WTC11 (cell line): ENCODE data around the gene MPC1. TPM values are rescaled to one million over a fixed set of nuclear protein-coding genes. Genes with fewer than 3 reads are reported as not detected.

Experiments used
- ESRRA ChIP-seq: sonication (generic); formaldehyde crosslinking; IDR thresholded peaks from 2 replicates; pipeline ENCODE4 v1.8.1; 2022; ENCODE audit warnings: mild to moderate bottlenecking, missing genetic modification reagents, borderline replicate concordance
- ETV6 ChIP-seq: sonication (generic); formaldehyde crosslinking; IDR thresholded peaks from 2 replicates; pipeline ENCODE4 v1.8.1; 2022; ENCODE audit warnings: mild to moderate bottlenecking, missing genetic modification reagents
- FOXK1 ChIP-seq: sonication (generic); formaldehyde crosslinking; IDR thresholded peaks from 2 replicates; pipeline ENCODE4 v1.8.0; 2022; ENCODE audit warnings: mild to moderate bottlenecking, moderate library complexity, missing genetic modification reagents
- MYBL2 ChIP-seq: sonication (generic); formaldehyde crosslinking; IDR thresholded peaks from 2 replicates; pipeline ENCODE4 v1.8.1; 2023; ENCODE audit warnings: mild to moderate bottlenecking, moderate library complexity, missing genetic modification reagents
- NFE2L1 ChIP-seq: sonication (generic); formaldehyde crosslinking; IDR thresholded peaks from 2 replicates; pipeline ENCODE4 v1.8.1; 2023; ENCODE audit warnings: missing genetic modification reagents
- NFYB ChIP-seq: sonication (generic); formaldehyde crosslinking; conservative IDR thresholded peaks from 2 replicates; pipeline ENCODE4 v1.8.0; 2022; ENCODE audit warnings: low read depth, missing genetic modification reagents
- RELA ChIP-seq: sonication (generic); formaldehyde crosslinking; IDR thresholded peaks from 2 replicates; pipeline ENCODE4 v1.8.1; 2022; ENCODE audit warnings: missing genetic modification reagents, mild to moderate bottlenecking, borderline replicate concordance
- SMAD4 ChIP-seq: sonication (generic); formaldehyde crosslinking; IDR thresholded peaks from 2 replicates; pipeline ENCODE4 v1.8.0; 2022; ENCODE audit warnings: mild to moderate bottlenecking, missing genetic modification reagents
- SP1 ChIP-seq: sonication (generic); formaldehyde crosslinking; conservative IDR thresholded peaks from 2 replicates; pipeline ENCODE4 v1.8.1; 2022; ENCODE audit warnings: missing genetic modification reagents
- ZBTB21 ChIP-seq: sonication (generic); formaldehyde crosslinking; IDR thresholded peaks from 2 replicates; pipeline ENCODE4 v1.8.1; 2023; ENCODE audit warnings: mild to moderate bottlenecking, missing genetic modification reagents, borderline replicate concordance
- ZNF317 ChIP-seq: sonication (generic); formaldehyde crosslinking; IDR thresholded peaks from 2 replicates; pipeline ENCODE4 v1.8.1; 2023; ENCODE audit warnings: low read depth, mild to moderate bottlenecking, moderate library complexity, missing genetic modification reagents, borderline replicate concordance
- ZNF416 ChIP-seq: fragments of 250-450 bp; sonication (Bioruptor Pico); IDR thresholded peaks from 2 replicates; pipeline ENCODE4 v1.9.0; 2021; ENCODE audit warnings: mild to moderate bottlenecking, inconsistent platforms
- ZNF423 ChIP-seq: fragments of 250-450 bp; sonication (Bioruptor Pico); IDR thresholded peaks from 2 replicates; pipeline ENCODE4 v2.1.2; 2022; ENCODE audit warnings: mild to moderate bottlenecking, moderate library complexity
- total RNA-seq: library from RNA; stranded (reverse); gene quantifications from 3 replicates; pipeline ENCODE4 v1.2.3, GENCODE V29; 2021
- TF ChIP-seq, protein P1 (sequence below): sonication (generic); formaldehyde crosslinking; IDR thresholded peaks from 2 replicates; pipeline ENCODE4 v1.8.0; 2022; ENCODE audit warnings: mild to moderate bottlenecking, missing genetic modification reagents
- TF ChIP-seq, protein P2 (sequence below): sonication (generic); formaldehyde crosslinking; IDR thresholded peaks from 2 replicates; pipeline ENCODE4 v1.8.1; 2023; ENCODE audit warnings: mild to moderate bottlenecking, missing genetic modification reagents
- TF ChIP-seq, protein P3 (sequence below): sonication (generic); formaldehyde crosslinking; IDR thresholded peaks from 2 replicates; pipeline ENCODE4 v1.8.0; 2022; ENCODE audit warnings: mild to moderate bottlenecking, missing genetic modification reagents
- TF ChIP-seq, protein P4 (sequence below): sonication (generic); formaldehyde crosslinking; IDR thresholded peaks from 2 replicates; pipeline ENCODE4 v1.8.0; 2023; ENCODE audit warnings: missing genetic modification reagents
- TF ChIP-seq, protein P5 (sequence below): sonication (generic); formaldehyde crosslinking; IDR thresholded peaks from 2 replicates; pipeline ENCODE4 v1.8.1; 2022; ENCODE audit warnings: missing genetic modification reagents, borderline replicate concordance
- TF ChIP-seq, protein P6 (sequence below): sonication (generic); formaldehyde crosslinking; IDR thresholded peaks from 2 replicates; pipeline ENCODE4 v1.8.1; 2023; ENCODE audit warnings: mild to moderate bottlenecking, moderate library complexity, missing genetic modification reagents
- TF ChIP-seq, protein P7 (sequence below): sonication (generic); formaldehyde crosslinking; IDR thresholded peaks from 2 replicates; pipeline ENCODE4 v1.8.1; 2022; ENCODE audit warnings: mild to moderate bottlenecking, moderate library complexity, missing genetic modification reagents
- TF ChIP-seq, protein P8 (sequence below): sonication (generic); formaldehyde crosslinking; IDR thresholded peaks from 2 replicates; pipeline ENCODE4 v1.8.0; 2022; ENCODE audit warnings: mild to moderate bottlenecking, missing genetic modification reagents

MPC1 gene
- total RNA-seq, 1 experiment from 2014 or later = 10.7 TPM

DNA sequence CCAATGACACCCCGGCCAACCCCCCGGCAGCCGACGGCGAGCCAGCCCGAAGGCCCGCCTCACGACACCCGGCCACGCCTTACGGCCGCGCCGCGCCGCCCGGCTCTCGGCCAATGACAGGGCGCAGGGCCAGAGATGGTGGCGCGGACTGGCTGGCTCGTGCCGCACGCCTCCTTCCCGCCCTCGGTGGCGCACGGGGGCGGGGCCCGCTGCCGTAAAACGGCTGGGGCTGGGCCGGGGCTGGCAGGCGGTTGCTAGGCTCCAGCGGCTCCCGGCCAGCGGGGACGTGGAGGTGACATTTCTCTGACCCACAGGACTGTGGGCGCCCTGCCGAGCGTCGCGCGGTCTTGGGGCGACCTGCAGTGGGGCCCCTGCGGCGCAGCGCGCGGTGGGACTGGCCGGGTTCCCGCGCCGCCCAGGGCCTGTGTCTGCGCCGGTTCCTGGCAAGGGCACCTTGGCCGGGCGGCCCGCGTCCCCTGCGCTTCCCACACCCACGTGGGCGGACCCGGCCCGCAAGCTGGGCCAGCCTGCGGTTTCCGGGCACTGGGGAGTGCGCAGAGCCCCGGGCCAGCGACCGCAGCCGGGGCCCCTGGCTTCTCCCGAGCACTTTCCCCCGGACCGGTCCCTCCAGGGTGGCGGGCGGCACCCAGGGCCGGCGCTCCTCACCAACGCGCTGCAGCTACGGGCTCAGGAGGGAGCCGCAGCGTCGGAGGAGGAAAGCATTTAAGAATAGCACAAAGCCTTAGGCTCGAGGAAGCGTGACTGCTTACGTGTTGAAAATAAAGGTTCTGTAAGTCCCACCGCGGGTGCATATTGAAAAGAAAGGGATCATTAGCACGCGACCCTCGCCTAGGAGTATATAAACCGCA, at the start of gene MPC1 (continued):
- TF ChIP-seq, protein P1, sequence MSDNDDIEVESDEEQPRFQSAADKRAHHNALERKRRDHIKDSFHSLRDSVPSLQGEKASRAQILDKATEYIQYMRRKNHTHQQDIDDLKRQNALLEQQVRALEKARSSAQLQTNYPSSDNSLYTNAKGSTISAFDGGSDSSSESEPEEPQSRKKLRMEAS (CRISPR knock-in tag) = peak; percentile 8
- TF ChIP-seq, protein P2, sequence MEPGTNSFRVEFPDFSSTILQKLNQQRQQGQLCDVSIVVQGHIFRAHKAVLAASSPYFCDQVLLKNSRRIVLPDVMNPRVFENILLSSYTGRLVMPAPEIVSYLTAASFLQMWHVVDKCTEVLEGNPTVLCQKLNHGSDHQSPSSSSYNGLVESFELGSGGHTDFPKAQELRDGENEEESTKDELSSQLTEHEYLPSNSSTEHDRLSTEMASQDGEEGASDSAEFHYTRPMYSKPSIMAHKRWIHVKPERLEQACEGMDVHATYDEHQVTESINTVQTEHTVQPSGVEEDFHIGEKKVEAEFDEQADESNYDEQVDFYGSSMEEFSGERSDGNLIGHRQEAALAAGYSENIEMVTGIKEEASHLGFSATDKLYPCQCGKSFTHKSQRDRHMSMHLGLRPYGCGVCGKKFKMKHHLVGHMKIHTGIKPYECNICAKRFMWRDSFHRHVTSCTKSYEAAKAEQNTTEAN (CRISPR knock-in tag) = 0 out of 2 replicates have a peak, but pooled peaks have one; percentile 37
- TF ChIP-seq, protein P3, sequence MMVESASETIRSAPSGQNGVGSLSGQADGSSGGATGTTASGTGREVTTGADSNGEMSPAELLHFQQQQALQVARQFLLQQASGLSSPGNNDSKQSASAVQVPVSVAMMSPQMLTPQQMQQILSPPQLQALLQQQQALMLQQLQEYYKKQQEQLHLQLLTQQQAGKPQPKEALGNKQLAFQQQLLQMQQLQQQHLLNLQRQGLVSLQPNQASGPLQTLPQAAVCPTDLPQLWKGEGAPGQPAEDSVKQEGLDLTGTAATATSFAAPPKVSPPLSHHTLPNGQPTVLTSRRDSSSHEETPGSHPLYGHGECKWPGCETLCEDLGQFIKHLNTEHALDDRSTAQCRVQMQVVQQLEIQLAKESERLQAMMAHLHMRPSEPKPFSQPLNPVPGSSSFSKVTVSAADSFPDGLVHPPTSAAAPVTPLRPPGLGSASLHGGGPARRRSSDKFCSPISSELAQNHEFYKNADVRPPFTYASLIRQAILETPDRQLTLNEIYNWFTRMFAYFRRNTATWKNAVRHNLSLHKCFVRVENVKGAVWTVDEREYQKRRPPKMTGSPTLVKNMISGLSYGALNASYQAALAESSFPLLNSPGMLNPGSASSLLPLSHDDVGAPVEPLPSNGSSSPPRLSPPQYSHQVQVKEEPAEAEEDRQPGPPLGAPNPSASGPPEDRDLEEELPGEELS (CRISPR knock-in tag) = no peak; the same call in 1 of the 2 replicates
- TF ChIP-seq NFE2L1 (CRISPR knock-in tag) (peak; percentile 86; the same call in 1 of the 2 replicates), FOXK1 (peak; percentile 65; the same call in 1 of the 2 replicates), SMAD4 (CRISPR knock-in tag) (no peak), ZNF423 (CRISPR knock-in tag) (peak; percentile 74), ZBTB21 (CRISPR knock-in tag) (0 out of 2 replicates have a peak, but pooled peaks have one; percentile 39), ZNF317 (CRISPR knock-in tag) (no peak), NFYB (CRISPR knock-in tag) (peak; percentile 93), SP1 (CRISPR knock-in tag) (peak; percentile 99), ETV6 (CRISPR knock-in tag) (peak; percentile 60; the same call in 1 of the 2 replicates), MYBL2 (CRISPR knock-in tag) (peak; percentile 82; the same call in 1 of the 2 replicates), RELA (CRISPR knock-in tag) (0 out of 2 replicates have a peak, but pooled peaks have one; percentile 42), ESRRA (CRISPR knock-in tag) (peak; percentile 96; the same call in 1 of the 2 replicates), ZNF416 (no peak)
- TF ChIP-seq, protein P4, sequence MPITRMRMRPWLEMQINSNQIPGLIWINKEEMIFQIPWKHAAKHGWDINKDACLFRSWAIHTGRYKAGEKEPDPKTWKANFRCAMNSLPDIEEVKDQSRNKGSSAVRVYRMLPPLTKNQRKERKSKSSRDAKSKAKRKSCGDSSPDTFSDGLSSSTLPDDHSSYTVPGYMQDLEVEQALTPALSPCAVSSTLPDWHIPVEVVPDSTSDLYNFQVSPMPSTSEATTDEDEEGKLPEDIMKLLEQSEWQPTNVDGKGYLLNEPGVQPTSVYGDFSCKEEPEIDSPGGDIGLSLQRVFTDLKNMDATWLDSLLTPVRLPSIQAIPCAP (CRISPR knock-in tag) = peak; percentile 59
- TF ChIP-seq, protein P5, sequence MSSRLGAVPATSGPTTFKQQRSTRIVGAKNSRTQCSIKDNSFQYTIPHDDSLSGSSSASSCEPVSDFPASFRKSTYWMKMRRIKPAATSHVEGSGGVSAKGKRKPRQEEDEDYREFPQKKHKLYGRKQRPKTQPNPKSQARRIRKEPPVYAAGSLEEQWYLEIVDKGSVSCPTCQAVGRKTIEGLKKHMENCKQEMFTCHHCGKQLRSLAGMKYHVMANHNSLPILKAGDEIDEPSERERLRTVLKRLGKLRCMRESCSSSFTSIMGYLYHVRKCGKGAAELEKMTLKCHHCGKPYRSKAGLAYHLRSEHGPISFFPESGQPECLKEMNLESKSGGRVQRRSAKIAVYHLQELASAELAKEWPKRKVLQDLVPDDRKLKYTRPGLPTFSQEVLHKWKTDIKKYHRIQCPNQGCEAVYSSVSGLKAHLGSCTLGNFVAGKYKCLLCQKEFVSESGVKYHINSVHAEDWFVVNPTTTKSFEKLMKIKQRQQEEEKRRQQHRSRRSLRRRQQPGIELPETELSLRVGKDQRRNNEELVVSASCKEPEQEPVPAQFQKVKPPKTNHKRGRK (CRISPR knock-in tag) = no peak
- TF ChIP-seq, protein P6, sequence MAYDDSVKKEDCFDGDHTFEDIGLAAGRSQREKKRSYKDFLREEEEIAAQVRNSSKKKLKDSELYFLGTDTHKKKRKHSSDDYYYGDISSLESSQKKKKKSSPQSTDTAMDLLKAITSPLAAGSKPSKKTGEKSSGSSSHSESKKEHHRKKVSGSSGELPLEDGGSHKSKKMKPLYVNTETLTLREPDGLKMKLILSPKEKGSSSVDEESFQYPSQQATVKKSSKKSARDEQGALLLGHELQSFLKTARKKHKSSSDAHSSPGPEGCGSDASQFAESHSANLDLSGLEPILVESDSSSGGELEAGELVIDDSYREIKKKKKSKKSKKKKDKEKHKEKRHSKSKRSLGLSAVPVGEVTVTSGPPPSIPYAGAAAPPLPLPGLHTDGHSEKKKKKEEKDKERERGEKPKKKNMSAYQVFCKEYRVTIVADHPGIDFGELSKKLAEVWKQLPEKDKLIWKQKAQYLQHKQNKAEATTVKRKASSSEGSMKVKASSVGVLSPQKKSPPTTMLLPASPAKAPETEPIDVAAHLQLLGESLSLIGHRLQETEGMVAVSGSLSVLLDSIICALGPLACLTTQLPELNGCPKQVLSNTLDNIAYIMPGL (CRISPR knock-in tag) = peak; percentile 62
- TF ChIP-seq, protein P7, sequence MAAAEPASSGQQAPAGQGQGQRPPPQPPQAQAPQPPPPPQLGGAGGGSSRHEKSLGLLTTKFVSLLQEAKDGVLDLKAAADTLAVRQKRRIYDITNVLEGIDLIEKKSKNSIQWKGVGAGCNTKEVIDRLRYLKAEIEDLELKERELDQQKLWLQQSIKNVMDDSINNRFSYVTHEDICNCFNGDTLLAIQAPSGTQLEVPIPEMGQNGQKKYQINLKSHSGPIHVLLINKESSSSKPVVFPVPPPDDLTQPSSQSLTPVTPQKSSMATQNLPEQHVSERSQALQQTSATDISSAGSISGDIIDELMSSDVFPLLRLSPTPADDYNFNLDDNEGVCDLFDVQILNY = peak; percentile 95; the same call in 1 of the 2 replicates
- TF ChIP-seq, protein P8, sequence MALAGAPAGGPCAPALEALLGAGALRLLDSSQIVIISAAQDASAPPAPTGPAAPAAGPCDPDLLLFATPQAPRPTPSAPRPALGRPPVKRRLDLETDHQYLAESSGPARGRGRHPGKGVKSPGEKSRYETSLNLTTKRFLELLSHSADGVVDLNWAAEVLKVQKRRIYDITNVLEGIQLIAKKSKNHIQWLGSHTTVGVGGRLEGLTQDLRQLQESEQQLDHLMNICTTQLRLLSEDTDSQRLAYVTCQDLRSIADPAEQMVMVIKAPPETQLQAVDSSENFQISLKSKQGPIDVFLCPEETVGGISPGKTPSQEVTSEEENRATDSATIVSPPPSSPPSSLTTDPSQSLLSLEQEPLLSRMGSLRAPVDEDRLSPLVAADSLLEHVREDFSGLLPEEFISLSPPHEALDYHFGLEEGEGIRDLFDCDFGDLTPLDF = peak; percentile 26; the same call in 1 of the 2 replicates
